HCT116 (cell line): ENCODE results near the gene NMNAT3. TPM values are rescaled to one million over a fixed set of nuclear protein-coding genes. Genes with fewer than 3 reads are reported as not detected.

Experiments used
- ATAC-seq: fragments of 200-7000 bp; cut with Tn5 transposase; 2 replicates; pipeline ENCODE4 v1.9.1; 2020; ENCODE audit warnings: mild to moderate bottlenecking, moderate library complexity
- BruUV-seq: library from RNA; stranded (reverse); fragments of 400-500 nt; replicated peaks from 2 replicates; lab custom pipeline; 2021; lab: Mats Ljungman, UMichigan
- CTCF ChIA-PET: fragments of 300-600 bp; sonication (Branson Sonifier 250); formaldehyde crosslinking; loops from one replicate; lab custom pipeline; 2021; ENCODE audit warnings: antibody characterized with exemption; lab: Charles Lee
- POLR2A ChIA-PET: fragments of 300-600, 350-600 bp; sonication (Branson Sonifier 250); formaldehyde crosslinking; loops from one replicate; lab custom pipeline; 2021; ENCODE audit warnings: antibody characterized with exemption; lab: Charles Lee
- RAD21 ChIA-PET, 2 experiments: fragments of 300-600 bp; sonication (Branson Sonifier 250); formaldehyde crosslinking; loops; one replicate each; lab custom pipeline; 2023; ENCODE audit warnings: low total read pairs in 2 of 2; ENCODE audit not compliant: uncharacterized antibody in 2 of 2, unreplicated experiment in 2 of 2, low non-redundant PET in 1 of 2; lab: Charles Lee
- DNase-seq: peaks from one replicate; pipeline ENCODE4 v3.0.0-alpha.2; 2010; ENCODE audit warnings: low read depth, low spot score
- H2AFZ ChIP-seq: fragments of 200-600 bp; shearing (Covaris generic), sonication (generic); 2 replicates; pipeline ENCODE4 v1.6.1; 2017; ENCODE audit warnings: low read depth, mixed run types, mixed read lengths, antibody characterized with exemption, low read length; ENCODE audit not compliant: poor library complexity, severe bottlenecking
- H3K27ac ChIP-seq: 2 replicates; pipeline ENCODE4 v1.5.1; 2012; ENCODE audit warnings: low read depth, low read length
- H3K27me3 ChIP-seq: fragments of 200-600 bp; sonication (generic); 2 replicates; pipeline ENCODE4 v1.6.1; 2016; ENCODE audit warnings: mixed run types, low read length, mixed read lengths; ENCODE audit not compliant: insufficient read depth
- H3K36me3 ChIP-seq, 2 experiments: fragments of 200-500 bp in 1 of 2; fragments of 200-600 bp in 1 of 2; sonication (Bioruptor generic) in 1 of 2; sonication (generic) in 1 of 2; 2 replicates each; pipeline versions ENCODE4 v1.5.1 to v1.6.1; 2014 to 2016; ENCODE audit warnings: low read length in 2 of 2, inconsistent platforms in 1 of 2, mixed read lengths in 1 of 2, mixed run types in 1 of 2; ENCODE audit not compliant: insufficient read depth in 2 of 2, control insufficient read depth in 1 of 2
- H3K4me1 ChIP-seq, 2 experiments: fragments of 200-600 bp in 1 of 2; sonication (generic) in 1 of 2; 2 replicates each; pipeline versions ENCODE4 v1.5.1 to v1.6.1; 2012 to 2017; ENCODE audit warnings: low read length in 2 of 2, inconsistent platforms in 1 of 2, mild to moderate bottlenecking in 1 of 2, mixed read lengths in 1 of 2, mixed run types in 1 of 2, moderate library complexity in 1 of 2; ENCODE audit not compliant: insufficient read depth in 2 of 2, control insufficient read depth in 1 of 2
- H3K4me2 ChIP-seq: fragments of 200-600 bp; sonication (generic); 2 replicates; pipeline ENCODE4 v1.6.1; 2017; ENCODE audit warnings: mixed run types, low read length, mixed read lengths
- H3K4me3 ChIP-seq, 2 experiments: fragments of 200-600 bp in 1 of 2; sonication (generic) in 1 of 2; replicated peaks in 1 of 2; 2 replicates each; pipeline ENCODE4 v1.5.1; 2011 to 2016; ENCODE audit warnings: low read length in 2 of 2, control low read depth in 1 of 2, low read depth in 1 of 2, mild to moderate bottlenecking in 1 of 2, mixed read lengths in 1 of 2, mixed run types in 1 of 2
- H3K79me2 ChIP-seq: fragments of 200-600 bp; sonication (generic); 2 replicates; pipeline ENCODE4 v1.6.1; 2017; ENCODE audit warnings: mild to moderate bottlenecking, mixed run types, low read length, moderate library complexity, mixed read lengths; ENCODE audit not compliant: insufficient read depth
- H3K9ac ChIP-seq: fragments of 200-600 bp; sonication (generic); 2 replicates; pipeline ENCODE4 v1.6.1; 2016; ENCODE audit warnings: low read length, mixed read lengths
- H3K9me2 ChIP-seq: fragments of 200-600 bp; sonication (generic), shearing (Covaris generic); 2 replicates; pipeline ENCODE4 v1.6.1; 2017; ENCODE audit warnings: mixed run types, mild to moderate bottlenecking, moderate library complexity; ENCODE audit not compliant: insufficient read depth
- H3K9me3 ChIP-seq, 2 experiments: fragments of 200-500 bp in 1 of 2; fragments of 200-600 bp in 1 of 2; sonication (Bioruptor generic) in 1 of 2; sonication (generic) in 1 of 2; 2 replicates each; pipeline ENCODE4 v1.6.1; 2014 to 2017; ENCODE audit warnings: low read length in 2 of 2, mixed read lengths in 2 of 2, inconsistent platforms in 1 of 2, low read depth in 1 of 2, mild to moderate bottlenecking in 1 of 2, mixed run types in 1 of 2, moderate library complexity in 1 of 2; ENCODE audit not compliant: control insufficient read depth in 1 of 2, insufficient read depth in 1 of 2
- H4K20me1 ChIP-seq: fragments of 200-600 bp; sonication (generic), shearing (Covaris generic); 2 replicates; pipeline ENCODE4 v1.6.1; 2017; ENCODE audit warnings: mixed run types, mild to moderate bottlenecking, moderate library complexity; ENCODE audit not compliant: insufficient read depth
- CBX3 ChIP-seq: IDR thresholded peaks from 2 replicates; pipeline ENCODE4 v1.6.1; 2012; ENCODE audit warnings: low read depth
- CEBPB ChIP-seq: IDR thresholded peaks from 2 replicates; pipeline ENCODE4 v1.6.1; 2012; ENCODE audit warnings: low read depth
- EGR1 ChIP-seq: IDR thresholded peaks from 2 replicates; pipeline ENCODE4 v1.6.1; 2012; ENCODE audit warnings: low read depth
- ELF1 ChIP-seq: IDR thresholded peaks from 2 replicates; pipeline ENCODE4 v1.6.1; 2012; ENCODE audit warnings: low read depth, borderline replicate concordance
- EZH2 ChIP-seq: fragments of 200-600 bp; sonication (generic); IDR thresholded peaks from 2 replicates; pipeline ENCODE4 v1.6.1; 2017; ENCODE audit warnings: antibody characterized with exemption, mixed run types
- FOSL1 ChIP-seq: IDR thresholded peaks from 2 replicates; pipeline ENCODE4 v1.6.1; 2012; ENCODE audit warnings: low read depth
- POLR2A ChIP-seq: IDR thresholded peaks from 2 replicates; pipeline ENCODE4 v1.7.0; 2011; ENCODE audit warnings: borderline replicate concordance; ENCODE audit not compliant: insufficient read depth, insufficient read length; ENCODE audit errors: extremely low read depth
- POLR2AphosphoS5 ChIP-seq: IDR thresholded peaks from 2 replicates; pipeline ENCODE4 v1.6.1; 2011; ENCODE audit warnings: mild to moderate bottlenecking, low read depth, low read length, moderate library complexity
- RAD21 ChIP-seq: IDR thresholded peaks from 2 replicates; pipeline ENCODE4 v1.6.1; 2012; ENCODE audit warnings: low read depth, mild to moderate bottlenecking
- SIN3A ChIP-seq: IDR thresholded peaks from 2 replicates; pipeline ENCODE4 v1.6.1; 2012; ENCODE audit warnings: low read depth
- SP1 ChIP-seq: IDR thresholded peaks from 2 replicates; pipeline ENCODE4 v1.6.1; 2012; ENCODE audit warnings: low read depth
- TCF7L2 ChIP-seq: IDR thresholded peaks from 2 replicates; pipeline ENCODE4 v1.7.0; 2011; ENCODE audit warnings: borderline replicate concordance, inconsistent platforms; ENCODE audit not compliant: insufficient read depth, insufficient read length; ENCODE audit errors: extremely low read depth
- YY1 ChIP-seq: IDR thresholded peaks from 2 replicates; pipeline ENCODE4 v1.6.1; 2011; ENCODE audit warnings: low read length, low read depth, moderate library complexity, mild to moderate bottlenecking; ENCODE audit not compliant: insufficient replicate concordance; ENCODE audit errors: extremely low read depth
- ZFX ChIP-seq: fragments of 450-650 bp; IDR thresholded peaks from 2 replicates; pipeline ENCODE4 v1.6.1; 2017
- ZNF274 ChIP-seq: fragments of 200-500 bp; sonication (Bioruptor generic); IDR thresholded peaks from 2 replicates; pipeline ENCODE4 v1.6.1; 2014; ENCODE audit warnings: mild to moderate bottlenecking, low read depth, low read length, inconsistent platforms
- intact Hi-C: fragments of 100-400 bp; cut with micrococcal nuclease; formaldehyde crosslinking; loops from 2 replicates; pipeline ENCODE4 v1.10.0; 2022
- total RNA-seq: library from RNA; stranded (reverse); gene quantifications from one replicate; pipeline ENCODE4 v1.2.1, GENCODE V29; 2021; ENCODE audit not compliant: unreplicated experiment
- TF ChIP-seq, protein P1 (sequence below): IDR thresholded peaks from 2 replicates; pipeline ENCODE4 v1.6.1; 2012
- TF ChIP-seq, protein P2 (sequence below): IDR thresholded peaks from 2 replicates; pipeline ENCODE4 v1.6.1; 2011; ENCODE audit warnings: mild to moderate bottlenecking, low read length, moderate library complexity; ENCODE audit not compliant: insufficient replicate concordance; ENCODE audit errors: extremely low read depth
- TF ChIP-seq, protein P3 (sequence below), 3 experiments: fragments of 200-600 bp in 1 of 3; sonication (generic) in 1 of 3; IDR thresholded peaks in 2 of 3; conservative IDR thresholded peaks in 1 of 3; 2 replicates each; pipeline ENCODE4 v1.5.1; 2012 to 2017; ENCODE audit warnings: low read depth in 2 of 3, low read length in 2 of 3, antibody characterized with exemption in 1 of 3, borderline replicate concordance in 1 of 3, control low read depth in 1 of 3, mild to moderate bottlenecking in 1 of 3, mixed read lengths in 1 of 3, mixed run types in 1 of 3, moderate library complexity in 1 of 3; ENCODE audit not compliant: insufficient read depth in 1 of 3

NMNAT3 gene
- total RNA-seq, 1 experiment from 2014 or later: 5.7 TPM

- ATAC-seq (no peak), DNase-seq (no peak)
- H3K4me3 ChIP-seq: no peak overlapping the region
- ChIA-PET CTCF (no interaction called here), RAD21 (no interaction called here), POLR2A (no interaction called here)
- TF ChIP-seq FOSL1 (no peak), YY1 (no peak), RAD21 (no peak), TCF7L2 (no peak), EZH2 (no peak), ELF1 (no peak), EGR1 (no peak), ZFX (no peak)
- TF ChIP-seq, protein P1, sequence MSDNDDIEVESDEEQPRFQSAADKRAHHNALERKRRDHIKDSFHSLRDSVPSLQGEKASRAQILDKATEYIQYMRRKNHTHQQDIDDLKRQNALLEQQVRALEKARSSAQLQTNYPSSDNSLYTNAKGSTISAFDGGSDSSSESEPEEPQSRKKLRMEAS: no peak
- no peak overlapping the region for H3K4me2 ChIP-seq
- intact Hi-C loops: loop anchor here (2.0 kb wide), 1 partner anchor 201 kb away; no protein-coding TSS in a partner anchor
- no peaks in the 10 kb centered on the region for H4K20me1 ChIP-seq
- no peaks in the 10 kb centered on the region for H3K36me3 ChIP-seq
- BruUV-seq: no TSS peak
- H3K27me3 ChIP-seq: no peaks in the 10 kb centered on the region
- no peaks in the 10 kb centered on the region for H3K9me3 ChIP-seq
- no peak overlapping the region for H2AFZ ChIP-seq
- peaks cover 0 to 3% of the 10 kb centered on the region in 2 experiments; a peak in 1 of 4 replicates for H3K4me1 ChIP-seq
- H3K9me2 ChIP-seq: no peaks in the 10 kb centered on the region
- no peak overlapping the region for H3K9ac ChIP-seq
- H3K27ac ChIP-seq: no peak overlapping the region
- H3K79me2 ChIP-seq: no peaks in the 10 kb centered on the region
Observed at GRCh38 chr3:139627759-139628158, 50.0 kb downstream of the NMNAT3 start.

- Histone ChIP-seq H3K27ac (no peak overlapping the region), H4K20me1 (no peaks in the 10 kb centered on the region), H3K4me1 (no peaks in the 10 kb centered on the region), H3K9me2 (no peaks in the 10 kb centered on the region), H3K4me2 (no peak overlapping the region), H3K9me3 (no peaks in the 10 kb centered on the region), H3K27me3 (no peaks in the 10 kb centered on the region), H3K79me2 (no peaks in the 10 kb centered on the region), H3K36me3 (no peaks in the 10 kb centered on the region), H2AFZ (no peak overlapping the region), H3K9ac (no peak overlapping the region), H3K4me3 (no peak overlapping the region)
- DNase-seq: no peak
- ATAC-seq: no peak
- ChIA-PET RAD21 (no interaction called here), POLR2A (no interaction called here), CTCF (no interaction called here)
- intact Hi-C loops: no loop called here
- BruUV-seq: no TSS peak
- TF ChIP-seq, protein P1: no peak
- no peak for TF ChIP-seq ZFX
- TF ChIP-seq SP1: no peak
- no peak for TF ChIP-seq SIN3A
- no peak for TF ChIP-seq POLR2AphosphoS5
- TF ChIP-seq YY1: no peak
- TF ChIP-seq POLR2A: no peak
- TF ChIP-seq ELF1: no peak
- TF ChIP-seq, protein P2, sequence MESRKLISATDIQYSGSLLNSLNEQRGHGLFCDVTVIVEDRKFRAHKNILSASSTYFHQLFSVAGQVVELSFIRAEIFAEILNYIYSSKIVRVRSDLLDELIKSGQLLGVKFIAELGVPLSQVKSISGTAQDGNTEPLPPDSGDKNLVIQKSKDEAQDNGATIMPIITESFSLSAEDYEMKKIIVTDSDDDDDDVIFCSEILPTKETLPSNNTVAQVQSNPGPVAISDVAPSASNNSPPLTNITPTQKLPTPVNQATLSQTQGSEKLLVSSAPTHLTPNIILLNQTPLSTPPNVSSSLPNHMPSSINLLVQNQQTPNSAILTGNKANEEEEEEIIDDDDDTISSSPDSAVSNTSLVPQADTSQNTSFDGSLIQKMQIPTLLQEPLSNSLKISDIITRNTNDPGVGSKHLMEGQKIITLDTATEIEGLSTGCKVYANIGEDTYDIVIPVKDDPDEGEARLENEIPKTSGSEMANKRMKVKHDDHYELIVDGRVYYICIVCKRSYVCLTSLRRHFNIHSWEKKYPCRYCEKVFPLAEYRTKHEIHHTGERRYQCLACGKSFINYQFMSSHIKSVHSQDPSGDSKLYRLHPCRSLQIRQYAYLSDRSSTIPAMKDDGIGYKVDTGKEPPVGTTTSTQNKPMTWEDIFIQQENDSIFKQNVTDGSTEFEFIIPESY: no peak
- no peak for TF ChIP-seq CBX3
- TF ChIP-seq, protein P3, sequence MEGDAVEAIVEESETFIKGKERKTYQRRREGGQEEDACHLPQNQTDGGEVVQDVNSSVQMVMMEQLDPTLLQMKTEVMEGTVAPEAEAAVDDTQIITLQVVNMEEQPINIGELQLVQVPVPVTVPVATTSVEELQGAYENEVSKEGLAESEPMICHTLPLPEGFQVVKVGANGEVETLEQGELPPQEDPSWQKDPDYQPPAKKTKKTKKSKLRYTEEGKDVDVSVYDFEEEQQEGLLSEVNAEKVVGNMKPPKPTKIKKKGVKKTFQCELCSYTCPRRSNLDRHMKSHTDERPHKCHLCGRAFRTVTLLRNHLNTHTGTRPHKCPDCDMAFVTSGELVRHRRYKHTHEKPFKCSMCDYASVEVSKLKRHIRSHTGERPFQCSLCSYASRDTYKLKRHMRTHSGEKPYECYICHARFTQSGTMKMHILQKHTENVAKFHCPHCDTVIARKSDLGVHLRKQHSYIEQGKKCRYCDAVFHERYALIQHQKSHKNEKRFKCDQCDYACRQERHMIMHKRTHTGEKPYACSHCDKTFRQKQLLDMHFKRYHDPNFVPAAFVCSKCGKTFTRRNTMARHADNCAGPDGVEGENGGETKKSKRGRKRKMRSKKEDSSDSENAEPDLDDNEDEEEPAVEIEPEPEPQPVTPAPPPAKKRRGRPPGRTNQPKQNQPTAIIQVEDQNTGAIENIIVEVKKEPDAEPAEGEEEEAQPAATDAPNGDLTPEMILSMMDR (IDR thresholded peaks at IDR 0.05 in 2 of 3, conservative IDR thresholded peaks at IDR 0.05 in 1 of 3; ENCODE audit: borderline replicate concordance in 1 of 3, insufficient read depth in 1 of 3, low read depth in 2 of 3, low read length in 2 of 3): no peak
- no peak for TF ChIP-seq ZNF274
- no peak for TF ChIP-seq CEBPB
Observed at GRCh38 chr3:139620438-139620837, 57.3 kb downstream of the NMNAT3 start.
